OCI-LY3 (cell line): ENCODE results near the gene EIF4B.

Source experiments
- H2AFZ ChIP-seq: fragments of 200-600, 300-600 bp; shearing (Covaris generic); 2 replicates; pipeline ENCODE4 v1.6.0; 2014; ENCODE audit warnings: antibody characterized with exemption, low read depth, low read length
- H3K27ac ChIP-seq: fragments of 200-600, 300-600 bp; sonication (generic); 2 replicates; pipeline ENCODE4 v1.5.1; 2014; ENCODE audit warnings: mild to moderate bottlenecking, low read length, moderate library complexity, mixed read lengths
- H3K27me3 ChIP-seq: fragments of 200-600, 300-600 bp; sonication (generic); 2 replicates; pipeline ENCODE4 v1.6.1; 2014; ENCODE audit warnings: low read depth, low read length, mixed read lengths
- H3K36me3 ChIP-seq: fragments of 200-600, 300-600 bp; sonication (generic); replicated peaks from 2 replicates; pipeline ENCODE3; 2014; ENCODE audit warnings: low read depth, low read length, mixed read lengths
- H3K4me1 ChIP-seq: fragments of 300-600, 200-600 bp; sonication (generic); 2 replicates; pipeline ENCODE4 v1.6.1; 2014; ENCODE audit warnings: low read length, mixed read lengths
- H3K4me2 ChIP-seq: fragments of 200-600, 300-600 bp; sonication (generic); 2 replicates; pipeline ENCODE4 v1.6.1; 2014; ENCODE audit warnings: low read length, mixed read lengths
- H3K4me3 ChIP-seq: fragments of 300-600, 200-600 bp; sonication (generic); 2 replicates; pipeline ENCODE4 v1.5.1; 2014; ENCODE audit warnings: antibody characterized with exemption, mild to moderate bottlenecking, low read length, moderate library complexity
- H3K79me2 ChIP-seq: fragments of 300-600, 200-600 bp; shearing (Covaris generic); 2 replicates; pipeline ENCODE4 v1.6.1; 2014; ENCODE audit warnings: mild to moderate bottlenecking, low read length, mixed read lengths
- H3K9ac ChIP-seq: fragments of 300-600, 200-600 bp; shearing (Covaris generic); 2 replicates; pipeline ENCODE4 v1.6.0; 2014; ENCODE audit warnings: mild to moderate bottlenecking, low read length, moderate library complexity
- H3K9me3 ChIP-seq: fragments of 200-600, 300-600 bp; shearing (Covaris generic); 2 replicates; pipeline ENCODE4 v1.6.1; 2014; ENCODE audit warnings: low read length, mixed read lengths; ENCODE audit not compliant: insufficient read depth
- H4K20me1 ChIP-seq: fragments of 200-600, 300-600 bp; sonication (generic); 2 replicates; pipeline ENCODE4 v1.6.1; 2016; ENCODE audit warnings: low read length, mixed read lengths; ENCODE audit not compliant: insufficient read depth
- EZH2phosphoT487 ChIP-seq: fragments of 200-600 bp; shearing (Covaris generic); IDR thresholded peaks from 2 replicates; pipeline ENCODE4 v1.6.1; 2018; ENCODE audit warnings: antibody characterized with exemption, mixed run types, low read depth
- TF ChIP-seq, protein P1 (sequence below): fragments of 200-600, 300-600 bp; sonication (generic); IDR thresholded peaks from 2 replicates; pipeline ENCODE4 v1.5.1; 2014; ENCODE audit warnings: antibody characterized with exemption, low read length, low read depth

The EIF4B gene

DNA sequence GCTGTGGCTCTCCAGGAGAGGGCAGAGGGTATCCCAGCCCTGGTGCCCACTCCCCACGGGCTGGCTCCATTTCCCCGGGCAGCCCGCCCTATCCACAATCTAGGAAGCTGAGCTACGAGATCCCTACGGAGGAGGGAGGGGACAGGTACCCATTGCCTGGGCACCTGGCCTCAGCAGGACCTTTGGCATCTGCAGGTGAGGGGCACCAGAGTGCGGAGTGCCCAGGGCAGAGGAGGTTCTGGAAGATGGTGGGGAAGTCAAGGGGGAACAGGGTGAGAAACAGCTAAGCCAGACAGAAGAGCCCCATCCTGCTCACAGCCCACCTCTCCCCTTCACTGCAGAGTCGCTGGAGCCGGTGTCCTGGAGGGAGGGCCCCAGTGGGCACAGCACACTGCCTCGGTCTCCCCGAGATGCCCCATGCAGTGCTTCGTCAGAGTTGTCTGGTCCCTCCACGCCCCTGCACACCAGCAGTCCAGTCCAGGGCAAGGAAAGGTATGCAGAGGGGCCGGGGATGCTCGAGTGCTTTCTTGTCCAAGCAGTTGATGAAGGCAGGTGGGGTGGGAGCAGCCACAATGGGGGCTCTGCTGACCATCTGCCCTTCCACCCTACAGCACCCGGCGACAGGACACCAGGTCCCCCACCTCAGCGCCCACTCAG, 53.9 kb downstream of the EIF4B start:
- Histone ChIP-seq H3K27me3 (peaks cover 3% of the 10 kb centered on the region; the same call in 1 of the 2 replicates), H3K9me3 (no peaks in the 10 kb centered on the region), H3K36me3 (no peaks in the 10 kb centered on the region), H3K79me2 (no peaks in the 10 kb centered on the region), H3K4me3 (no peak overlapping the region), H3K27ac (no peak overlapping the region), H2AFZ (no peak overlapping the region), H4K20me1 (no peaks in the 10 kb centered on the region), H3K4me1 (no peaks in the 10 kb centered on the region), H3K4me2 (no peak overlapping the region), H3K9ac (no peak overlapping the region)
- no peak for TF ChIP-seq EZH2phosphoT487
- TF ChIP-seq, protein P1, sequence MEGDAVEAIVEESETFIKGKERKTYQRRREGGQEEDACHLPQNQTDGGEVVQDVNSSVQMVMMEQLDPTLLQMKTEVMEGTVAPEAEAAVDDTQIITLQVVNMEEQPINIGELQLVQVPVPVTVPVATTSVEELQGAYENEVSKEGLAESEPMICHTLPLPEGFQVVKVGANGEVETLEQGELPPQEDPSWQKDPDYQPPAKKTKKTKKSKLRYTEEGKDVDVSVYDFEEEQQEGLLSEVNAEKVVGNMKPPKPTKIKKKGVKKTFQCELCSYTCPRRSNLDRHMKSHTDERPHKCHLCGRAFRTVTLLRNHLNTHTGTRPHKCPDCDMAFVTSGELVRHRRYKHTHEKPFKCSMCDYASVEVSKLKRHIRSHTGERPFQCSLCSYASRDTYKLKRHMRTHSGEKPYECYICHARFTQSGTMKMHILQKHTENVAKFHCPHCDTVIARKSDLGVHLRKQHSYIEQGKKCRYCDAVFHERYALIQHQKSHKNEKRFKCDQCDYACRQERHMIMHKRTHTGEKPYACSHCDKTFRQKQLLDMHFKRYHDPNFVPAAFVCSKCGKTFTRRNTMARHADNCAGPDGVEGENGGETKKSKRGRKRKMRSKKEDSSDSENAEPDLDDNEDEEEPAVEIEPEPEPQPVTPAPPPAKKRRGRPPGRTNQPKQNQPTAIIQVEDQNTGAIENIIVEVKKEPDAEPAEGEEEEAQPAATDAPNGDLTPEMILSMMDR, result no peak

DNA sequence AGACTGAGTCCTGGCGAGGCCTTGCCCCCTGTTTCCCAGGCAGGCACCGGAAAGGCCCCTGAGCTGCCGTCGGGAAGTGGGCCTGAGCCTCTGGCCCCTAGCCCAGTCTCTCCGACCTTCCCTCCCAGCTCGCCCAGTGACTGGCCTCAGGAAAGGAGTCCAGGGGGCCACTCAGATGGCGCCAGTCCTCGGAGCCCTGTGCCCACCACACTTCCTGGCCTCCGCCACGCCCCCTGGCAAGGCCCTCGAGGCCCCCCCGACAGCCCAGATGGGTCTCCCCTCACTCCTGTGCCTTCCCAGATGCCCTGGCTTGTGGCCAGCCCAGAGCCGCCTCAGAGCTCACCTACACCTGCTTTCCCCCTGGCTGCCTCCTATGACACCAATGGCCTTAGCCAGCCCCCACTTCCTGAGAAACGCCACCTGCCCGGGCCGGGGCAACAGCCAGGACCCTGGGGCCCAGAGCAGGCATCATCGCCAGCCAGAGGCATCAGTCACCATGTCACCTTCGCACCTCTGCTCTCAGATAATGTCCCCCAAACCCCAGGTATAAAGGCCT, 54.5 kb downstream of the EIF4B start:
- Histone ChIP-seq H3K4me3 (no peak overlapping the region), H4K20me1 (no peaks in the 10 kb centered on the region), H2AFZ (no peak overlapping the region), H3K27me3 (no peaks in the 10 kb centered on the region), H3K4me1 (no peaks in the 10 kb centered on the region), H3K79me2 (no peaks in the 10 kb centered on the region), H3K9me3 (no peaks in the 10 kb centered on the region), H3K9ac (no peak overlapping the region), H3K36me3 (peaks cover 4% of the 10 kb centered on the region), H3K27ac (no peak overlapping the region), H3K4me2 (no peak overlapping the region)
- no peak for TF ChIP-seq EZH2phosphoT487
- TF ChIP-seq, protein P1, result no peak

DNA sequence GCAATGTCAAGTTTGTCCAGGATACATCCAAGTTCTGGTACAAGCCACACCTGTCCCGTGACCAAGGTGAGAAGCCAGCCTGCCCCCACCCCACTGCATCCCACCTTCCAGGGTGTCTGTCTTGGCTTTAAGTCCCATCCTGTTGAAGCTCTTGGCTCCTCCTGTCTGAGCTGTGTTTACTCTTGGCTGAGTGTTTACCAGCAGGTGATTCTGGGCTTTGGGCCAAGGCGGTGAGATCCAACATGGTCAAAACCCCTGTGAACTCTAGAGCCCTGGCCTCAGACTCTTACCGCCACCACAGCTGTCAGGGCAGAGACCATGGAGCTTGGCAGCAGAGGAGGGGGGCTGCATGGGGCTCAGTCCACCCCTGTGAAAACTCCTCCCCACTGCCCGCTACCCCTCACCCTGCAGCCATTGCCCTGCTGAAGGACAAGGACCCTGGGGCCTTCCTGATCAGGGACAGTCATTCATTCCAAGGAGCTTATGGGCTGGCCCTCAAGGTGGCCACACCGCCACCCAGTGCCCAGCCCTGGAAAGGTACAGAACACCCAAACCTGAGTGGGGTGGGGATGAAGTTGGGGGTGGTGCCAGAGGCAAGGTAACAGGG, 55.3 kb downstream of the EIF4B start:
- Histone ChIP-seq H3K9ac (no peak overlapping the region), H3K36me3 (peaks cover 10% of the 10 kb centered on the region), H3K9me3 (no peaks in the 10 kb centered on the region), H2AFZ (no peak overlapping the region), H3K27me3 (no peaks in the 10 kb centered on the region), H3K79me2 (no peaks in the 10 kb centered on the region), H4K20me1 (no peaks in the 10 kb centered on the region), H3K4me3 (no peak overlapping the region), H3K27ac (no peak overlapping the region), H3K4me1 (no peaks in the 10 kb centered on the region), H3K4me2 (no peak overlapping the region)
- TF ChIP-seq EZH2phosphoT487, result no peak
- TF ChIP-seq, protein P1, result peak; percentile 29; the same call in 1 of the 2 replicates
